ENCODE results near the gene PHF21B.

DNA sequence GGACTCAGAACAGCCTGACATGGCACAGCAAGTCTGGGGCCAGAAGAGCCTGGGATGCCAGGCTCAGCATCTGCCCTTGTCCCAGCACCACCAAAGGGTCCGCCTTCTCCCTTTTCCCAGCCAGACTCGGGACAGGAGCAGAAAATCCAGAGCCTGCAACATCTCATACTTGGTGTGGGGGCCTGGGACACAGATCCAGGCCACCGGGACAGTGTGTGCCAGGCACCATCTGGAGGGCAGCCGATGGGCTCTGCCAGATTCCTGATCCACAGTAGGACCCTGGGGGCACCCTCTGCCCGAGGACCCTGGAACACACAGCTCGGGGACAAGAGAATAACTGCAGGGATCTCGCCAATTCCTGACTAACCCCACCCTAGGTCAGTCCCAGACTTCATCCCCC lies 67.7 kb downstream of the PHF21B start:
- TF ChIP-seq, protein P1, sequence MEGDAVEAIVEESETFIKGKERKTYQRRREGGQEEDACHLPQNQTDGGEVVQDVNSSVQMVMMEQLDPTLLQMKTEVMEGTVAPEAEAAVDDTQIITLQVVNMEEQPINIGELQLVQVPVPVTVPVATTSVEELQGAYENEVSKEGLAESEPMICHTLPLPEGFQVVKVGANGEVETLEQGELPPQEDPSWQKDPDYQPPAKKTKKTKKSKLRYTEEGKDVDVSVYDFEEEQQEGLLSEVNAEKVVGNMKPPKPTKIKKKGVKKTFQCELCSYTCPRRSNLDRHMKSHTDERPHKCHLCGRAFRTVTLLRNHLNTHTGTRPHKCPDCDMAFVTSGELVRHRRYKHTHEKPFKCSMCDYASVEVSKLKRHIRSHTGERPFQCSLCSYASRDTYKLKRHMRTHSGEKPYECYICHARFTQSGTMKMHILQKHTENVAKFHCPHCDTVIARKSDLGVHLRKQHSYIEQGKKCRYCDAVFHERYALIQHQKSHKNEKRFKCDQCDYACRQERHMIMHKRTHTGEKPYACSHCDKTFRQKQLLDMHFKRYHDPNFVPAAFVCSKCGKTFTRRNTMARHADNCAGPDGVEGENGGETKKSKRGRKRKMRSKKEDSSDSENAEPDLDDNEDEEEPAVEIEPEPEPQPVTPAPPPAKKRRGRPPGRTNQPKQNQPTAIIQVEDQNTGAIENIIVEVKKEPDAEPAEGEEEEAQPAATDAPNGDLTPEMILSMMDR (optimal IDR thresholded peaks at IDR 0.05 in 1 of 3, IDR thresholded peaks at IDR 0.05 in 1 of 3, conservative IDR thresholded peaks at IDR 0.05 in 1 of 3; ENCODE audit: extremely low read depth in 1 of 3, insufficient read depth in 2 of 3, low read length in 3 of 3) = no peak
- TF ChIP-seq EZH2 (IDR thresholded peaks at IDR 0.05; ENCODE audit: low read length) = no peak

Data from keratinocyte (primary cell).